Cerebellar cortex (tissue), 1 donor: ENCODE data around the gene MSRB3.

ENCODE experiments used
- DNase-seq: peaks from one replicate; pipeline ENCODE4 v3.0.0-alpha.2; 2015; ENCODE audit warnings: low spot score

MSRB3 gene

DNA sequence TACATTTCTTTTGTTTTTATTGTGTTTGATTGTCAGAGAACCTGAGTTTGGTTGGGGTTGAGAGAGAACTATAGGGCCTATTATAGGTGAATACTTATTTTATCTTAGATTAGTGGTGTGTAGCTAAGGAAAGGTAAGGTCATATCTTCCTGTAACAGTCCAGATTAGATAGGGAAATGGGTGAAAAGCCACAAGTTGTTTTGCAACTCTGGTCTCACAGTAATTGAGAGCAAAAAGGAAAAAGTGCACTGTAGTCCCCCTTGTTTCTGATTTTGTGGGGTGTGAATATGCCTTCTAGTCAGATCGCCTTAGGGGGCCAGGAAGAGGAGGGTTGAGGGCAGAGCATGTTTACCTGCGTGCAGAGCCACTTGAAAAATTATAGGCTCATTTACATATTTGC, 8.9 kb downstream of the MSRB3 start:
- DNase-seq: no peak

DNA sequence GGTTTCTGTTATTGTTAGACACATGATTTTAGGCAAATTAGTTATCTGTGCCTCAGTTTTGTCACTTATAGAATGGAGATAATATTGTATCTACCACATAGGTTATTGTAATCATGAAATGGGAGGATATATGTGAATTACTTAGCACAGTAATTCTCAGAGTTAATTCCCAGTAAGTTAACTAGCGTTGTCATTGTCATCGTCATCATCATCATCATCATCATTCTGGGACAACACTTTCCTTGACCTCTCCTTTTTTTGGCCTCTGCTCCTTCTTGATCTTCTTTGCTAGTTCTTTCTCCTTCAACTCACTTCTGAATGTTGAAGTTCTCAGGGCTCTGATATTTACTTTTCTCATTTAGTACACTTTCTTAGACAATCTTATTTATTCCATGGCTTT, 13.8 kb downstream of the MSRB3 start:
- DNase-seq: no peak

DNA sequence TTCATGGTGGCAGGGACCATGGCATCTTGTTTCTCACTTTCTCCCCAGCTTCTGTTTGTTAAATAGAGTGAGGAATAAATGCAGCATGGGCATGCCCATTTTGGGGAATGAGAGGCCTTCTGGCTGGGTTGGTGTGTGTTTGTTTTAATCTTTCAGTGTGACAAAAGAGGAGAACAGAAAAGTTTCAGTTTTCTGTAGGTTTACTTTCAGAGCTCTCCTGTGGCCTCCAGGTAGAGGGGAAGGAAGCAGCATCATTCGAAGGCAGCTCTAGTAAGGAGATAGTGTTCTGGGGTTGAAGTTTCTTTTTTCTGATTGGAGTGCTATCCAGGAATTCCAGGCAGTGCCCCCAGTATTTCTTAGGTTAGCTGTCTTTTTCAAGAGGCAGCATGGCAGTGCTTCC, 15.3 kb downstream of the MSRB3 start:
- DNase-seq: no peak

DNA sequence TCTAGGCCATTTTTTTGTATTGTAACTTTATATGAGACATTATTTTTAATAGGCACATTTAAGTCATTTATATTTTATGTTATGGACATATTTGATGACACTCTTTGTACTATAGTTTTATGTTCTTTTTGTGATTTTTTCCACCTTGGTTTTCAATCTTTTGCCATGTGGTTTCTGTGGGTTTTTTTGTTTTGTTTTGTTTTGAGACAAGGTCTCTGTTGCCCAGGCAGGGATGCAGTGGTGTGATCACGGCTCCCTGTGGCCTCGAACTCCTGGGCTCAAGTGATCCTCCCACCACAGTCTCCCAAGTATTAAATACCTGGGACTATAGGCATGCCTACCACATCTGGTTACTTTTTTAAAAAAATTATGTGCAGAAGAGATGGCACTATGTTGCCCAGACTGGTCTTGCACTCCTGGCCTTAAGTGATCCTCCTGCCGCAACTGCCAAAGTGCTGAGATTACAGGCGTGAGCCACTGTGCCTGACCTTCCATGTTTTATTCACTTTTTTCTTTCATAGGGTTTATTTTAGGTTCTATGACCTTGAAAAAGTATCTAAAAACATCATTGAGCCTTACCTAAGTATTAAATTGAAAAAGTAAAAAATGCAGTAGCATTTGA, 16.3 kb downstream of the MSRB3 start:
- no peak for DNase-seq

DNA sequence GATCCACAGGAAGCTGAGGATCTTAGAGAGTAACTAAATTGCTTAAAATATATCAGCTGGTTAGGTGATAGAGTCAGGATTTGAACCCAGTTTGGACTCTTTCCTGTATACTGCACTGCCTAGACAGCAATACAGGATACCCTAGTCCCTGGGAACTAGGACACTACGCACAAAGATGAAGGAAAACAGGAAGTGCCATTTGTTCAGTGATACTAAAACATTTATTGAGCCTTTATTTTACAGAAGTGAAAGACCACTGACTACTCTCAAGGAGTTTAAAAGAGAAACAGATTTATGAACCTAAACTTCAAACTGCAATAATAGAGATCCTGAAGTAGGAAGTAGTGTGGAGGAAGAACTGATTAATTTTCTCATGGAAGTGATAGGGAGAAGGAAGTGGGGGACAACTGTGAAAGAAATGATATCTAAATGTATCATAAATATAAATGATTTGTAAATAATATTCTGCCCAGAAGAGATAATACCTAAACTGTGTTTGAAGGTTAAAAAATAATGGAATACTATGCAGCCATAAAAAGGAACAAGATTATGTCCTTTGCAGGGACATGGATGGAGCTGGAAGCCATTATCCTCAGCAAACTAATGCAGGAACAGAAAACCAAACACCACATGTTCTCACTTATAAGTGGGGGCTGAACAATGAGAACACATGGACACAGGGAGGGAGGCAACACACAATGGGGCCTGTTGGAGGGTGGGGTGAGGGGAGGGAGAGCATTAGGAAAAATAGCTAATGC, 18.2 kb downstream of the MSRB3 start:
- DNase-seq: no peak

DNA sequence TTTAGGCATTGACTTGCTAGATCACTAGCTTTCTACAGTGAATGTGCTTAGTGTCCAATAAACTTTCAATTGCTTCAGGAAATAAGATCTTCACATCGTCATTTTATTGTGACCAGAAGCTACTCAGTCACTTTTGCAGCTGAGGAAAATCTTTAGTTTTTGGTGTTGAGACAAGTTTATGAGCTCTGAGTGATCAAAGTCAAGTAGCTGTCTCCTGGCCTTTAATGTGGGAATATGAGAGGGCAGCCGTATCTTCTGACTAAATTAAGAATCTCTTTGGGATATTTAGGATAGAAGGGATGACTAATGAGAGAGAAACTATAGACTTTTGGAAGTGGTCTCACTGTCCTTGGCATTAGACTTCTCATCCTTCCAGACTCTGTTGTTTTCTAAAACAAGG, 21.6 kb downstream of the MSRB3 start:
- DNase-seq: peak; percentile 27

DNA sequence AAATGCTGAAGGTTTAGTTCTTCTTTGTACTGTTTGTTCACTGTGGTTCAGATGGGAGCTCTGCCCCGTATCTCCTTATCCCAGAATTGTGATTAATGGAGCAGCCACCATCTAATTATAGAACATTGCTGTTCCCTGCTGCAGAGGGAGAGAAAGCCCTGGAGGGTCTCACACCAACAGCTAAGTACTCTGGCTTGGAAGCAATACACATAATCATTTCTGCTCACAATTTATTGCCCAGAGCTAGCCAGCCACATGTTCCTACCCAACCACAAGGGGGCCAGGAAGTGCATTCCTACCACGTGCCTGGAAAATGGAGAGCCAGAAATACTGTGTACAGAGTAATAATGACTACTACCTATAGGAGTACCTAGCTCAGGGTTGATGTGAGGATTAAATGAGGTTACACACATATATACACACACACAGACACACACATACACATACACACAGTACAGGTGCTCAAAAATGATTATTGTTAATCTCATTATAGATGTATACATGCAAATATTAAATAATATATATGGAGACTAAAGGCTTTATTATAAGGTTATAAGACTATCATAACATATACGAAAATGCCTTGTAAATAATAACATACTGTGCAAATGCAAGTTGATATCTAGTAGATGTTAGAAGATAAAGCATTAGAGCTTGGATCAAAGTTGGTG, 22.3 kb downstream of the MSRB3 start:
- peak; percentile 66 for DNase-seq

DNA sequence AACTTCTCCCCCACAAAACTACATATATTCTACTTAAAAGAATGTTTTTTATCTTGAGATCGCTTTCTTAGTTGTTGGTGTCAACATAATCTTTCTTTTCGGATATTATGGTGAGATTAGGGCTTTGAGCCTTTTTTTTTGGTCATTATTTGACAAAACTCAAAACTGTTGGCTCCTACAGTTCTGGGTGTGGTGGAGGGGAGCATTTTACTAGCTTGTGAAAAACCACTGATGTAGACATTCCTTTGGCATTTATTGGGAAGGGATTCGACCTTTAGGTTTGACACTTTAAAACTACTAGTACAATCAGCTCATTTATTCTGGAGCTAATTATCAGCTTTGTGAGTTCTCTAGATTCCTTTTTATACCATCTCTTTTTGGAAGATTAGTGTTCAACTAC, 24.4 kb downstream of the MSRB3 start:
- peak; percentile 84 for DNase-seq

DNA sequence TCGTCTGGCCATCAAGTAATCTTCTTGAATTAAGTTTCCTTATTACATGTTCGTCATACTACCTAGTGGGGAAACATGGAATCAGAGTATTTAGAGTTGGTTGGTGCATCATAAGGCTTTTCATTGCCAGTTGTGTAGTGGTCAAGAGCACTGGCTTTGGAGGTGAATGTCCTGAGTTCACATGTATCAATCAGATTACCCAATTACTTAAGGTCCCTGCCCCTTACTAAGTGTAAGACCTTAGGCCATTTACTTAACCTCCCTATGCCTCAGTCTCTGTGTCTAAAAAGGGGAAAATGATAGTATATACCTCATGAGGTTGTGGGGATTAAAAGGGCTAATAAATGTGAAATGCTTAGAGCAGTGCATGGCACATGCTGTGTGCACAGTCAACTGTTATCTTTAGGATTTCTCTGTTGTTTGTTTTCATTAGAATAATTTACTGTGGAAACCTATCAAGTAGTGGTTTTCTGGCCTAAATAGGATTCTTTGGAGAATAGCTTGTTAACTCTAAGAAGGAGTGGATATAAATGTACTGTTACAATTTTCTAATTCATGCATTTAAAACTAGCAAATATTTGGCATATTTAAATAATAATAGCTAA, 27.0 kb downstream of the MSRB3 start:
- peak; percentile 88 for DNase-seq

DNA sequence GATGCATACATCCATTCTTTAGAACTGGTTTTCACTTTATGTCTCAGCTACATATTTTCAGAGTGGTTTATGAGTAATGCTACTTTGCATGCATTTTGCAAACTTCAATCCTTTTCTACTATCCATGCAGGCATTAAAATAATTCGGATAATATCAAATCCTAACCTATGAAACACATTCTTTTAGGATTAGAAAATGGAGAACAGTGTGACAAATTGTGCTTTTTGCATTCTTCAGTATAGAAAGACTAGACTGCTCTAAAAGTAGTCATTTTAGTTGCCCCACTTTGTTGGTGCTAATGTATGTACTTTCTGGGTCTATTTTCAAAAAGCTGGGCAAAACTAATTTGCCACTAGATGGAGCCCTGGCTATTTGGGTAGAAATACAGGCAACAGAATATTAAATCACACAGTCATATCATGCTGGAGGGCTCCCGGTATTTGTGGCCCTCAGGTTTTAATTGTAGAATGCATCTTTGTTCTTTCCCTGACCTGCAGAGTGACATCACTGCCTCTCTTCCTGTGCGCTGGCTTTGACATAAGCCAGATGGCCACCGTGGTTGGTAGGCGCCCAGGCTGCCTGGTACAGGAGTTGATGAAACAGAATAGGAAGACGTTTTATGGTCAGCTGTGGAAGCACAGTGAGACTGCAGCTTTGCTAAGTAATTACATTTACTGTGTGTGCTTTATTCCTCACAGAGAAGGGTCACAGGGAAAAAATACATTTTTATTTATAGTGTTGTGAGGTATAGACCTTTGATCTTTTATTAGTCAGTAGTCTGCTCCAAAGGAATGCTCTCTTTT, 28.1 kb downstream of the MSRB3 start:
- peak; percentile 89 for DNase-seq

DNA sequence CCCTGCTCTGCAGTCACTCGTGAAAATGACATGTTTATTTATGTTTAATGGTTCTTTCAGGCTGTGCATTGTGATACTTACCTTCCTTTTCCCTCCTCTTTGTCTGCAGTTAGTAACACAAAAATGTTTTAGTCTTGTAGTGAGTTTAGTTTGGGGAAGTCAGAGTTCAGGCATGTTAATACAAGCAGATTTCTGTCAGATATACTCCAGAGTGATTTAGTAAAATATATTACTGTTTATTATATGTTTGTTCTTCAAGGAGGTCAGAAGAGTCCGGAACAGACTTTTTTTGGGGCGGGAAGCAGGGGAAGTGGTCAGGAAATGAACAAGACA, 28.7 kb downstream of the MSRB3 start:
- no peak for DNase-seq

DNA sequence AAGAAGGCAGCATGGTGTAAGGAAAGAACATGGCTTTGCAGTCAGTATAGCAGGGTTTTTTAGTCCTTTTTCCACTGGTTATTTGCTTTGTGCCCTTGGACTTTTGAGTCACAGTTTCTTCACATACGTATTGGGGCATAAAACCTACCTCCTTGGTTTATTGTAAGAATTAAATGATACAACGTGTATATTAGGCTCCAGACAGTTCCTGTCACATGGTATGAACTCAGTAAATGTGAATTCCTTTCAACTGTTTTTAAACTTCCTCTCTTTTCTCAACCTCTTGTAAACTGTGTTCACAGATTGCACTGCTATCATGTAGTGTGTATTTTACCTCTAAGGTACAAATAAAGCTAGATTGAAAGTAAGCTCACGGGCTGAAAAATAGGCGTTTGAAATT, 29.5 kb downstream of the MSRB3 start:
- DNase-seq: peak; percentile 41

DNA sequence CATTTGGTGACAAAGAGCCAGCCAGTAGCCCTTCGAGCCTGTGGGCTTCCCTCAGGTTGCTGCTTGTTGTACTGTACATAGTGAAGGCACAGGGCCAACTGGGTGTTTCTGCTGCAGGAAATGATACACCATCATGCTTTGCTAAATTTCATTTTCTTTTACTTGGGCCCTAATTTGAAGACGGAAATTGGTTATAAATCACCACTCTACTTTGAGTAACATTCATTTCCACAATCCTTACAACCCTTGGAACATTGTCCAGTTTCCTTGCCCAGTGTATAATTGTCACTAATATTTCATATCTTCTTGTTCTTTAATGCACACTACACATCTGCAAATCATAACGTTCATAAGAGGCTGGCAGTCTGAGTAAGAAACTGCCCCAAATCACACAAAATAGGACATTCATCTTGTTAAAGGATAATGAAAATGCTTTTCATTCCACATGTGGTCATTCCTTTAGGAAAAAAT, 30.2 kb downstream of the MSRB3 start:
- DNase-seq: peak; percentile 48

DNA sequence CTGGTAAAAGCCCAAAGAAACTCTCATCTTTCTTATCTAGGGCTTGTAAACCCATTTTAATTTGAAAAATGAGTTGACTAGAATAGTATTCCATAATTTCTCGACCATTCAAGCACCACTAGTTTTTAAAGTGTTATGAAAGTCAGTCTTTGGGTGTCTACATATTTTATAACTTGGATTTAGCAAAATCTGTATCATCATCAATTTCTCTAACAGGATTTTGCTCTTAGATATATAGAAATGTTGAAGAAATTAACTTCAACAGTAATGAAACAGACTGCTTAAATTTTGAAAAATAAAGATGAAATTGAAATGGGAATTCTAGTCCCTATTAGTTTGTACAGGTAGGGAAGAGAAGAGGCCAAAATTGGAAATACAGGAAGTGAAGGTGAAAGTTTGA, 32.8 kb downstream of the MSRB3 start:
- DNase-seq: no peak

DNA sequence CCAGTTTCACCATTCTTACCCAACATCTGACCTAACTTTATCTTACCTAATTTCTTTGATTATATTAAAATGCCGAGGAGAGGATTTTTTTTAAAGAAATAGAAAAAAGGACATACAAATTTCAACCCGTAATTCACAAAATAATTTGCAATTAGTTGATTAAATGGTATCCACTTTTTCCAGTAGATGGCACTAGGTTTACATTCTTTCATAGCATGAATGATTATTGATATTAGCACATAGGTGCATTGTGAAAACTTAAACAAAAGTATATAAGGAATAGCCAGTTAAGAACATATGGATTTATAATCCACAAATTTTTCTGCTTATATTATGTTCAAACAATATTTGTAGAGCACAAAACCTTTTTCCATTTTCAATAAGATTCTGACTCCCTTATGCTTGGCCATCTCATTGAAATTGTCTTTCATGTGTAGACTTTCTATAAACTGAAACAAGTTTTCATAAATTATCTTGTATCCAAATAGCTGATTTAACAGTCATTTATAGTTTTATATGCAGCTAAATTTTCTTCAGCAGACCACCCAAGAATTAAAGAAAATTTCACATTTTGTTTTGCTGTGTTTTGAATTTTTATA, 35.3 kb downstream of the MSRB3 start:
- DNase-seq: peak; percentile 48

DNA sequence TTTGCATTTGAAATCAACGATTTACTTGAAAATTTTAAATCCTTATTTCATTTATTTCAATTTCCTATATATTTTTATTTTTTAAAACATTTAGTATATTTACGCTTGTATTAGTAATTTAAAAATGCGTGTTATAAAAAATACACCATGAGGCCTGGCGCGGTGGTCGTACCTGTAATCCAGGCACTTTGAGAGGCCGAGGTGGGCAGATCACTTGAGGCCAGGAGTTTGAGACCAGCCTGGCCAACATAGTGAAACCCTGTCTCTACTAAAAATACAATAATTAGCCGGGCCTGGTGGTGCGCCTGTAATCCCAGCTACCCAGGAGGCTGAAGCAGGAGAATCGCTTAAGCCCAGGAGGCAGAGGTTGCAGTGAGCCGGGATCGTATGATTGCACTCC, 36.8 kb downstream of the MSRB3 start:
- DNase-seq: peak; percentile 32

DNA sequence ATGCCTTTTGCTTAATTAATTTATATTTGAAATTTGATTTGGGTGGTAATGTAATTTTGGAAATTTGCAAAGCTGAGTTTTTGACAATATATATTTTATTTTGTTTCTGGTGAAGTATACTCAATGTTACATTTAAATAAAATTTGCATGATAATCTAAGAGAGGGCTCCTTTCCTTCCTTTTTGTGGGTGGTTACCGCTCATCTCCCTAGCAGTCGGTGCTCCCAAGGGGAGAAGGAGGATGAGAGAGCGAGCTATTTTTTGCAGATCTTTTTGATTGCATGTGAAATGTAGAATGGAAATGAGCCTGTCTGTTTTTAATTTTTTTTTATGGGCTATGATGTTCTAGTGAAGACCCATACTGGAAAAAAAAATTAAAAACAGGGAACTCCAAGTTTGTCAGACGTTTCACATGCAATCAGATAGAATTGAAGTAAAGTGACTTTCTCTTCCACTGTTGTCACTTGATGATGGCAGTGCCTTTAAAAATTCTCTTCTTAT, 39.8 kb downstream of the MSRB3 start:
- no peak for DNase-seq

DNA sequence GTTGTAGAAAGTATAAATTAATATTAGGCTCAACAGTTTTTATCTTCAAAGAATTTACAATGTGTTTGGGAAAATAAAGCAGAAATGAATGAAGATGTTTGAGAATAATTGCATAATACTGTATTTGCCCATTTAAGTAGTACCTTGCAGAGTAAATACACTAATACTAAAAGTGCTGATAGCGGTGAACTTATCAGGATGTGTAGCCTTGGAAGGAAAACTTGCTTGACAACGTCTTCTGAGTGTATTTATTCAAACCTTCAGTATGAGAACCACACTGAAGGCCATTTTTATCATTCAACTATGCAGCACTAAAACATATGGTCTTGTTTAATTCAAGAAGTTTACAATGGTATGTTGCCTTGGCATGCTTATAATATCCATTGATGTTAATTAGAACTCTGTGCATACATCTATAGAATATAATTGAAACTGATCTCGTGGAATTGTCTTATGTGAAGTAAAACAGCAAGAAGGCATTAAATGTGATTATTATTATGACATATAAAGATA, 41.3 kb downstream of the MSRB3 start:
- no peak for DNase-seq

DNA sequence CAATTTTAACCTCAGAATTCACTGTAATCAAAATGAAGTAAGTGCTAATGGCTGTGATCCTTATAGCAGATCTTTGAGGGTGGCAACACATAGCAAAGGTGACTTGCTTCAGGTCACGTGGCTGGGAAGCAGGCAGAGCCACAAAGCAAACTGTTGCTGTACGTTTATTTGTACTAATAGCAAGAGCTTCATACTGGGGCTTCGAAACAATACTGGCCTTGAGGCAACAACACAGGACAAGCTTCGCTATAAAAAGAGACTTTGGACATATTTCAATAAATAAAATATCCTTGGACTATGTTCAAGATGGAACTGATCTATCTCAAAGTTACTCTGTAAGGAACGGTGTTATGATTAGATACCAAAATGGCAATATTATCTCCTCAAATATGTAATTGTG, 44.6 kb downstream of the MSRB3 start:
- DNase-seq: peak; percentile 55

DNA sequence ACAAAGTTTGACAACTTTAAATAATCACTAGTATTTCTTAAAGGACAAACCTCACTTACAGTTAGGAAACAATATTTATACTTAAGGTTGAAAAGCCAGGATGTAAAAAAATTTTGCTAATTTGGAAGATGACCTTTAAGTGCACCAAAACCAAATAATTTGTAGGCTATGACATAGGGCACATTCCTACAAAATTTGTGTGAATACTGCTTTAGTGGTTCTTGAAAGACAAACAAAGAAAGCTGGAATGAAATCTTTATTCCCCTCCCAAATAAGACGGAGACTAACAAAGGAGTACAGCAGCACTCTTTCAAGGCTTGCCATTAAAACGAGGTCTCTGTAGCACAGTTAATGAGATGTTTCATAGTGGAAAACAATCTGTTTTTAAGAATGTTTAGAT, 45.6 kb downstream of the MSRB3 start:
- peak; percentile 78 for DNase-seq

DNA sequence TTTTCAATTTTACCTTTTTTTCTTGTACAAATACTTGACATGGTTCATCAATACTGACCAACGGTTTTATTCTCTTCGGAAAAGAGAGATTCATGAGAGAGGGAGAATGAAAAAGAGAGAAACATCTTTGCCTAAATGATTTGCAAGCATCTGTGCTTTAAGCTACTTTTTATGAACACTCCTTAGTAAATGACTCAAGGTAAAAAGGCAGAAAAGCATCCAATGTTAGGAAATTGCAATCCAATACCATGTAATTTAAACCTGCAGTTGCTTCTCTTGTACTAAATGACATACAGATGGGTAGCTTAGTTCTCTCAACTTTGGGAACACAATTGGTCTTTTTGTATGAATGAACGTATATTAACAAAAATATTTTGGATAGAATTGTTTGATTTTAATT, 46.1 kb downstream of the MSRB3 start:
- DNase-seq: peak; percentile 61
